ENCODE measurements around the gene TAF4B.

DNA sequence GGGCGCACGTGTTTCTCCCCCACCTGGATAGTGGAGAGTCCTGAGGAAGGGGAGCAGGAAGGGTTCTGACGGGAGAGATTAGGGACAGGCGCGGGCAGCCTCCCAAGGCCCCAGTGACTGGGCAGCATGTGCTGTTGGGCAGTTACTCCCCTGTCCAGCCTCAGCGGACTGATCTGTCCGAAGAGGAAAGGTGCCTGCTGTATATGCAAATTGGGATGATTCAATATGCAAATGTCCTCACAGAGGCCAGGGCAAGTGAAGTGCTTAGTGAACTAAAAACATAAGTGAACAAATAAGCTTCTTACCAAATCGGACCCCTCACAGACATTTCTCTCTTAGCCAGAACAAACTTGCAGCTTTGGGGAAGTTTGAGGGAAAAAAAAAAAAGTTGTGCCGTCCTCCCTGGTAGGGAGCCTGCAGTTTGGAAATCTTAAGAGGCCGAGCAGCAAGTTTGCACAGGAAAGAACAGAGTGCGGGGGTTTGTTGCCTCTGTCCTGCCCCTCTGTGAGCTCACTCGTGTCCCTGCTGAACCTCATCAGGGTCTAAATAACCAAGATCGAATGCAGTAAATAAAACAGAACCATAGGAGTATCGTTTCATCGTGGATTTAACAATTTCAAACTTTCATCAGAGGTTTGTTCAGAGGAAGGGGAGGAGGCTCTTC, 180.7 kb downstream of the TAF4B start:
- TF ChIP-seq, protein P1, sequence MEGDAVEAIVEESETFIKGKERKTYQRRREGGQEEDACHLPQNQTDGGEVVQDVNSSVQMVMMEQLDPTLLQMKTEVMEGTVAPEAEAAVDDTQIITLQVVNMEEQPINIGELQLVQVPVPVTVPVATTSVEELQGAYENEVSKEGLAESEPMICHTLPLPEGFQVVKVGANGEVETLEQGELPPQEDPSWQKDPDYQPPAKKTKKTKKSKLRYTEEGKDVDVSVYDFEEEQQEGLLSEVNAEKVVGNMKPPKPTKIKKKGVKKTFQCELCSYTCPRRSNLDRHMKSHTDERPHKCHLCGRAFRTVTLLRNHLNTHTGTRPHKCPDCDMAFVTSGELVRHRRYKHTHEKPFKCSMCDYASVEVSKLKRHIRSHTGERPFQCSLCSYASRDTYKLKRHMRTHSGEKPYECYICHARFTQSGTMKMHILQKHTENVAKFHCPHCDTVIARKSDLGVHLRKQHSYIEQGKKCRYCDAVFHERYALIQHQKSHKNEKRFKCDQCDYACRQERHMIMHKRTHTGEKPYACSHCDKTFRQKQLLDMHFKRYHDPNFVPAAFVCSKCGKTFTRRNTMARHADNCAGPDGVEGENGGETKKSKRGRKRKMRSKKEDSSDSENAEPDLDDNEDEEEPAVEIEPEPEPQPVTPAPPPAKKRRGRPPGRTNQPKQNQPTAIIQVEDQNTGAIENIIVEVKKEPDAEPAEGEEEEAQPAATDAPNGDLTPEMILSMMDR (IDR thresholded peaks at IDR 0.05; ENCODE audit: borderline replicate concordance, extremely low read depth, low read length, poor library complexity, severe bottlenecking), result no peak
- no peak for TF ChIP-seq EZH2 (IDR thresholded peaks at IDR 0.05; ENCODE audit: borderline replicate concordance, low read depth, low read length, severe bottlenecking)
